IPS-15b (cell line): ENCODE data around the gene IPCEF1.
"Not testable (repeated sequence)": the region's sequence is repeated elsewhere in the genome, so short reads cannot be mapped to it uniquely, and the experiment has no call there.

Source experiments
- H3K27me3 ChIP-seq: one replicate; pipeline ENCODE4 v1.6.1; 2013; ENCODE audit warnings: low read length; ENCODE audit not compliant: control insufficient read depth, insufficient read depth
- H3K36me3 ChIP-seq: one replicate; pipeline ENCODE4 v1.6.1; 2013; ENCODE audit warnings: low read length; ENCODE audit not compliant: control insufficient read depth, insufficient read depth
- H3K4me1 ChIP-seq: one replicate; pipeline ENCODE4 v1.6.1; 2013; ENCODE audit warnings: mild to moderate bottlenecking, low read length; ENCODE audit not compliant: control insufficient read depth, insufficient read depth
- H3K4me3 ChIP-seq: one replicate; pipeline ENCODE4 v1.5.1; 2013; ENCODE audit warnings: low read depth, low read length
- H3K9ac ChIP-seq: one replicate; pipeline ENCODE4 v1.6.1; 2013; ENCODE audit warnings: low read depth, mild to moderate bottlenecking, low read length
- H3K9me3 ChIP-seq: one replicate; pipeline ENCODE4 v1.6.1; 2013; ENCODE audit warnings: mild to moderate bottlenecking, low read length; ENCODE audit not compliant: control insufficient read depth, insufficient read depth

The IPCEF1 gene

GRCh38 chr6:154197196-154197860 is 159.3 kb downstream of the IPCEF1 start:
- no peaks in the 10 kb centered on the region for H3K4me1 ChIP-seq
- H3K9ac ChIP-seq: no peak overlapping the region
- no peak overlapping the region for H3K4me3 ChIP-seq
- no peaks in the 10 kb centered on the region for H3K27me3 ChIP-seq
- H3K9me3 ChIP-seq: no peaks in the 10 kb centered on the region
- no peaks in the 10 kb centered on the region for H3K36me3 ChIP-seq

- Histone ChIP-seq H3K9ac (no peak overlapping the region), H3K36me3 (no peaks in the 10 kb centered on the region), H3K9me3 (no peaks in the 10 kb centered on the region), H3K4me1 (no peaks in the 10 kb centered on the region), H3K4me3 (no peak overlapping the region), H3K27me3 (no peaks in the 10 kb centered on the region)
Measured at GRCh38 chr6:154196333-154196885, 160.2 kb downstream of the IPCEF1 start.

- no peak overlapping the region for H3K4me3 ChIP-seq
- no peaks in the 10 kb centered on the region for H3K27me3 ChIP-seq
- H3K9me3 ChIP-seq: no peaks in the 10 kb centered on the region
- no peaks in the 10 kb centered on the region for H3K36me3 ChIP-seq
- no peak overlapping the region for H3K9ac ChIP-seq
- H3K4me1 ChIP-seq: no peaks in the 10 kb centered on the region
Measured at GRCh38 chr6:154187714-154188113, 168.9 kb downstream of the IPCEF1 start.

- Histone ChIP-seq H3K36me3 (no peaks in the 10 kb centered on the region), H3K9ac (no peak overlapping the region), H3K4me1 (no peaks in the 10 kb centered on the region), H3K27me3 (no peaks in the 10 kb centered on the region), H3K9me3 (no peaks in the 10 kb centered on the region), H3K4me3 (no peak overlapping the region)
Measured at GRCh38 chr6:154187203-154187602, 169.4 kb downstream of the IPCEF1 start.

- Histone ChIP-seq H3K9ac (no peak overlapping the region), H3K4me1 (no peaks in the 10 kb centered on the region), H3K4me3 (no peak overlapping the region), H3K36me3 (no peaks in the 10 kb centered on the region), H3K27me3 (no peaks in the 10 kb centered on the region), H3K9me3 (no peaks in the 10 kb centered on the region)
Measured at GRCh38 chr6:154179434-154179833, 177.2 kb downstream of the IPCEF1 start.

- not testable (repeated sequence) for H3K4me1 ChIP-seq, H3K27me3 ChIP-seq, H3K4me3 ChIP-seq, H3K36me3 ChIP-seq, H3K9me3 ChIP-seq, H3K9ac ChIP-seq
Measured at GRCh38 chr6:154172393-154172792, 184.2 kb downstream of the IPCEF1 start.

GRCh38 chr6:154170106-154170505 is 186.5 kb downstream of the IPCEF1 start:
- H3K36me3 ChIP-seq: no peaks in the 10 kb centered on the region
- H3K9ac ChIP-seq: no peak overlapping the region
- H3K4me1 ChIP-seq: no peaks in the 10 kb centered on the region
- H3K9me3 ChIP-seq: no peaks in the 10 kb centered on the region
- H3K27me3 ChIP-seq: no peaks in the 10 kb centered on the region
- no peak overlapping the region for H3K4me3 ChIP-seq

GRCh38 chr6:154169193-154169847 is 187.3 kb downstream of the IPCEF1 start:
- Histone ChIP-seq H3K36me3 (no peaks in the 10 kb centered on the region), H3K4me3 (no peak overlapping the region)

GRCh38 chr6:154167126-154167525 is 189.5 kb downstream of the IPCEF1 start:
- Histone ChIP-seq H3K9me3 (no peaks in the 10 kb centered on the region), H3K9ac (no peak overlapping the region), H3K4me1 (no peaks in the 10 kb centered on the region), H3K4me3 (no peak overlapping the region), H3K27me3 (no peaks in the 10 kb centered on the region), H3K36me3 (no peaks in the 10 kb centered on the region)

More at GRCh38 chr6:154169193-154169847, 187.3 kb downstream of the IPCEF1 start:
- no peaks in the 10 kb centered on the region for H3K4me1 ChIP-seq
- no peaks in the 10 kb centered on the region for H3K9me3 ChIP-seq
- H3K9ac ChIP-seq: no peak overlapping the region
- H3K27me3 ChIP-seq: no peaks in the 10 kb centered on the region

GRCh38 chr6:154166140-154166539 is 190.5 kb downstream of the IPCEF1 start:
- Histone ChIP-seq H3K4me1 (no peaks in the 10 kb centered on the region), H3K36me3 (no peaks in the 10 kb centered on the region), H3K27me3 (no peaks in the 10 kb centered on the region), H3K4me3 (no peak overlapping the region), H3K9me3 (no peaks in the 10 kb centered on the region), H3K9ac (no peak overlapping the region)

- no peaks in the 10 kb centered on the region for H3K4me1 ChIP-seq
- no peak overlapping the region for H3K4me3 ChIP-seq
- no peaks in the 10 kb centered on the region for H3K27me3 ChIP-seq
- H3K9ac ChIP-seq: no peak overlapping the region
- no peaks in the 10 kb centered on the region for H3K36me3 ChIP-seq
- no peaks in the 10 kb centered on the region for H3K9me3 ChIP-seq
Measured at GRCh38 chr6:154165478-154165877, 191.1 kb downstream of the IPCEF1 start.

- H3K27me3 ChIP-seq: no peaks in the 10 kb centered on the region
- H3K36me3 ChIP-seq: no peaks in the 10 kb centered on the region
- H3K4me1 ChIP-seq: no peaks in the 10 kb centered on the region
- no peak overlapping the region for H3K4me3 ChIP-seq
- H3K9ac ChIP-seq: no peak overlapping the region
- no peaks in the 10 kb centered on the region for H3K9me3 ChIP-seq
Measured at GRCh38 chr6:154164397-154164796, 192.2 kb downstream of the IPCEF1 start.
